ENCODE results near the gene SLC9A2.

SLC9A2 gene

DNA sequence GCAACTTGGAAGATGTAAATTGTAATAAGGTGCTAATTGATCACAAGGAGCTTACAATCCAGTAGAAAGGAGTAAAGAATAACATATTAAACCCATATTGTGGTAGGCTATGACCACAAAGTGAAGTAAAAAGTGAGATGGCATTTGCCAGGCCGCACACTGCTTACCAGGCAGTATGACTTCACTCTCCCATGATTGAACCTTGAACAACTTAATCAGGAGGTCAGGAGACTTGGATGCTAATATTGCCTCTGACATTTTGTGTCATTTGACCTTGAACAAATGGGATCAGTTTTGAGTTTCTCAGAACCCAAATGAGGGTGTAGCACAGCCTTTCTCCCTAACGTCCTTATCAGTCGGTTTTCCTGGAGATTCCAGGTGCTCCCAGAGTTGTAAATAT, 44.0 kb downstream of the SLC9A2 start:
- H3K36me3 Mint-ChIP-seq (ENCODE audit: insufficient read depth) = no peaks in the 10 kb centered on the region
- peaks cover 33% of the 10 kb centered on the region for H3K27me3 Mint-ChIP-seq
- H3K4me3 Mint-ChIP-seq = no peak overlapping the region
- DNase-seq (ENCODE audit: low spot score in 2 of 2) = no peak
- H3K27ac Mint-ChIP-seq (ENCODE audit: low read depth) = no peak overlapping the region
- ATAC-seq (replicated peaks; ENCODE audit: extremely low read depth, poor library complexity, severe bottlenecking) = no peak
- peaks cover 10% of the 10 kb centered on the region for H3K4me1 Mint-ChIP-seq
- no peaks in the 10 kb centered on the region for H3K9me3 Mint-ChIP-seq

DNA sequence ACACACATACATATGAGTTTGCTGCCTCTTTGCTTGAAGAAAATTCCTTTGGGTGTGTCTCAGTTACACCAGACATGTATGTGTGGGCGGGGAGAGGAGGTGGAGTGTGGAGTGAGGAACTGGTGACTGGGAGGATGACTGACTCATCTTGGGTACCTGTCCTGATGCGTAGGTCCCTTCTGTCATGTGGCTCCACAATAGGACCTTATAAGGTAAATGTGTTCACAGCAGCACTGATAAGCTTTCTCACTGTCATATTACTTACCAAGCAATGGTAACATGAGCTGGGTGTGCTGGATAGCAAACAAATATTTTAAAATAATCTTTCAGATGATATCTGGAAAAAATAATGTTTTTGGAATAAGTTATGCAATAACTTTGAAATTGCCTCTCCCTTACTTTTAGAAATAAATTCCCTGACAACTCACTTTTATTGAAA, 45.1 kb downstream of the SLC9A2 start:
- ATAC-seq (replicated peaks; ENCODE audit: extremely low read depth, poor library complexity, severe bottlenecking) (peak; percentile 32), DNase-seq (ENCODE audit: low spot score in 2 of 2) (no peak)
- Mint-ChIP-seq H3K27ac (ENCODE audit: low read depth) (no peak overlapping the region), H3K9me3 (no peaks in the 10 kb centered on the region), H3K4me1 (peaks cover 10% of the 10 kb centered on the region), H3K27me3 (peaks cover 44% of the 10 kb centered on the region), H3K4me3 (no peak overlapping the region), H3K36me3 (ENCODE audit: insufficient read depth) (no peaks in the 10 kb centered on the region)

DNA sequence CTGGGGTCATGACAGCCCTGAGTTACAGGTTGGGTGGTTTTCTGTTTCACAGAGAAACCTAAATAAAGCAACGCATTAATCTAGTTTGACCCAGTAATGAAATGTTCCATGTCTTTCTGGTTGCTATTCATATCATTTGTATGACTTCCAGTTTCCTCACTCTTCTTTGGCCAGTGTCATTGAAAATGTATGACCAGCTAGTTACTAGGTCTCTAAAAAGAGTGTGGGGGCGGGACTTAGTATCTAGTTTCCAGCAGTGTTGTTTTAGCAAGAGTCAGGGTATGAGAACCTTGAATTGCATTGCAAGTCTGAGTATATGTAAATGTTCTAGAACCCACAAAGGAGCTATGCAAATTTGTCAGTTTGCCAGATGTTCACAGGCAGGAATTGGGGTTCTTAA, 47.7 kb downstream of the SLC9A2 start:
- H3K4me1 Mint-ChIP-seq = peaks cover 8% of the 10 kb centered on the region
- DNase-seq (ENCODE audit: low spot score in 2 of 2) (no peak), ATAC-seq (replicated peaks; ENCODE audit: extremely low read depth, poor library complexity, severe bottlenecking) (no peak)
- no peaks in the 10 kb centered on the region for H3K36me3 Mint-ChIP-seq (ENCODE audit: insufficient read depth)
- no peak overlapping the region for H3K27ac Mint-ChIP-seq (ENCODE audit: low read depth)
- peaks cover 39% of the 10 kb centered on the region for H3K27me3 Mint-ChIP-seq
- H3K4me3 Mint-ChIP-seq = no peak overlapping the region
- no peaks in the 10 kb centered on the region for H3K9me3 Mint-ChIP-seq

DNA sequence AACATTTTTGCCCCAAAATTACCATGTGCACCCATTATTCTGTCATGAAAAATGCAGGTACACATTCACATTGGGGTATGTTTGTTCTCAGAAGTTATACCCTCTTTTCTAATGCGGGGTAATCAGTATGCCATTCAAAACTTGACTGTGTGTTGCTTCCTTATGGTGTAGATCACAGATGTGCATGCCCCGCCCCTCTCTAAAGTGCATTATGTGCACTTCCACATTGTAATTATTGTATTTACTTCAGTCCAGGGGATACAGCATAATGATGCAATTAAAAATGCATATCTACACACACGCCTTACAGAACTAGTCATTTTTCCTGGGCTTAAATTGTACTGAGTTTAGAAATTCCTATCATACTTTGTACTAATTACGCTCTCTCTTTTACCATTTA, 48.8 kb downstream of the SLC9A2 start:
- Mint-ChIP-seq H3K9me3 (no peaks in the 10 kb centered on the region), H3K27ac (ENCODE audit: low read depth) (no peak overlapping the region), H3K27me3 (peaks cover 35% of the 10 kb centered on the region), H3K4me1 (no peaks in the 10 kb centered on the region), H3K36me3 (ENCODE audit: insufficient read depth) (no peaks in the 10 kb centered on the region), H3K4me3 (no peak overlapping the region)
- no peak for ATAC-seq (replicated peaks; ENCODE audit: extremely low read depth, poor library complexity, severe bottlenecking)
- DNase-seq (ENCODE audit: low spot score in 2 of 2) = no peak

DNA sequence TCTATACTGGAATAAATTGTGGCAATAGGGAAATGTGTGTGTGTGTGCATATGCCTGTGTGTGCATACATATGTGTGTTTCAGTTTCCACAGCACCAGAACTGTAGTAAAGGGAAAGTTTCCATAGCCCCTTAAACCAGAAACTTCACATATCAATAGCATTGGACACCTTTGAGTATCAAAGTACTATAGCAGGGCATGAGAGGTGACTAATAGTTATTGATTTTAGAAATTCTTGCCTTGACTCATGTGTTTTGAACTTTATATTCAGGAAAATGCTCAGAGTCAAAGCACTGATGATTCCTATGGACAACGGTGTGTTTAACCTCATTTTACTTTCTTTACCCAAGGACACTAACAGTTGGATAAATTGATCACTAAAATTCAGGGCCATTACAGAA, 50.0 kb downstream of the SLC9A2 start:
- no peak overlapping the region for H3K4me3 Mint-ChIP-seq
- H3K4me1 Mint-ChIP-seq = no peaks in the 10 kb centered on the region
- H3K36me3 Mint-ChIP-seq (ENCODE audit: insufficient read depth) = no peaks in the 10 kb centered on the region
- H3K27ac Mint-ChIP-seq (ENCODE audit: low read depth) = no peak overlapping the region
- no peak for ATAC-seq (replicated peaks; ENCODE audit: extremely low read depth, poor library complexity, severe bottlenecking)
- DNase-seq (ENCODE audit: low spot score in 2 of 2) = no peak
- peaks cover 38% of the 10 kb centered on the region for H3K27me3 Mint-ChIP-seq
- H3K9me3 Mint-ChIP-seq = no peaks in the 10 kb centered on the region

DNA sequence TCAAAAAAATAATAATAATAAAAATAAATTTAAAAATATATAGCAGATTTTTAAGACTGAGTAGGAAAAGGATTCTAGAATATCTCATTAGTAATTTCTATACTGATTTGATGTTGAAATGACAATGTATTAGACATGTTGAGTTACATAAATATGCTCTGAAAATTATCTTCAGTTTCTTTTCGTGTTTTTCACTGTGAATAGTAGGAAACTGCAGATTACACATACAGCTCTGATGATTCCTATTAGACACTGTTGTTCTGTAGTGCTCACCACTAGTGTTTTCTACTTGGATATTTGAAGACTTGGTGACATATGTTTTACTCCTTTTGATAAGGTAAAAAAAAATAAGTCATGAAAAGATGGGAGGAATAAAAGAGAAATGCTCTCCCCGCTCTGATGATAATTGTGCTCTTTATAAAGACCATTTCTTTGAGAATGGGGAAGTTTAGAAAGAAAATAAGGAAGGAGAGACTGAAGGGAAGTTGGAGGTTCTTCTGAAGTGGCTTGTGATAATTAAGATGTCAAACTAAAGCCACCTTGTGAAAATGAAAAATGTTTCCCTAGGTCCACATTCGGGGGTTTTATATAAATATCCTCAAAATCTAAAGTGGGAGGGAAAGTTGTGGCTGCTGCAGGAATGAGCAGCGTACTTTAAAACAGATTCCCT, 52.9 kb downstream of the SLC9A2 start:
- H3K27ac Mint-ChIP-seq (ENCODE audit: low read depth) = no peak overlapping the region
- H3K4me3 Mint-ChIP-seq = no peak overlapping the region
- peaks cover 56% of the 10 kb centered on the region for H3K27me3 Mint-ChIP-seq
- ATAC-seq (replicated peaks; ENCODE audit: extremely low read depth, poor library complexity, severe bottlenecking) (no peak), DNase-seq (ENCODE audit: low spot score in 2 of 2) (no peak)
- no peaks in the 10 kb centered on the region for H3K36me3 Mint-ChIP-seq (ENCODE audit: insufficient read depth)
- H3K4me1 Mint-ChIP-seq = no peaks in the 10 kb centered on the region
- H3K9me3 Mint-ChIP-seq = no peaks in the 10 kb centered on the region

DNA sequence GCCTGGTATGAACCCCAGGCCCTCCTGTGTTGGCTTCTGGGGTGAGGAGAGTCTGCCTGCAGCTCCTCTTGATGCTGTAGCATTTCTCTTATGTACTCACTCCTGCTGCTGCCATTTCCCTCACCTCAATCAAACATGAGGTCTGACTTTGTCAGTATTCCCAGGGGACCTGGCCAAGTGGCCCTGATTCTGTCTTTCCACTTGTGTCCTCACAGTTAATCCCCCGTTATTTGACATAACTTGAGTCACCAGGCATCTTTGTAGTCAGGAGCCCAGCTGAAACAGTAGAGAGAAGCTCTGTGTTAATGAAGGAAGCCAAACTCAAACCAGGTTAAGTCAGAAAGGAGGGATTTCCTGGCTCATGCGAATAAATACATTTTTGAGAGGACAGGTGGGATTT, 55.0 kb downstream of the SLC9A2 start:
- Mint-ChIP-seq H3K9me3 (no peaks in the 10 kb centered on the region), H3K4me3 (no peak overlapping the region), H3K27ac (ENCODE audit: low read depth) (no peak overlapping the region), H3K27me3 (peaks cover 56% of the 10 kb centered on the region), H3K4me1 (no peaks in the 10 kb centered on the region), H3K36me3 (ENCODE audit: insufficient read depth) (no peaks in the 10 kb centered on the region)
- ATAC-seq (replicated peaks; ENCODE audit: extremely low read depth, poor library complexity, severe bottlenecking) = no peak
- no peak for DNase-seq (ENCODE audit: low spot score in 2 of 2)

DNA sequence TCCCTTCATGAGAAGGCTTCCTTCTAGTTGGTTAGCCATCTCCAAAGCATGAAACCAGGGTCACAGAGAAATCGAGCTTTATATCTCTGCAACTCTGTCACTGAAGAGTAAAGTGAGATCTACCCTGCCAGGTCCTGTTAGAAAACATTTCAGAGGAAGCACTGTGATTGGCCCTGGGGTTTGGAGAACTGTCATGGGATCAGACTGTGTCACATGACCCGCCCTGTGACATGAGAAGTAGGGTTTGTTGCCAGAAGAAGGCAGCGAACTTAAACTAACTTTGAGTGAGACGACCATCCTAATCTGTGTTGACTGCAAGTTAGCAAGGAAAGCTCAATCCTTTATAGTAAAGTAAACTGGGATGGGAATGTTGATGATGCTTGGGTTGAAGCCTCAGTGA, 55.5 kb downstream of the SLC9A2 start:
- no peak for DNase-seq (ENCODE audit: low spot score in 2 of 2)
- Mint-ChIP-seq H3K27ac (ENCODE audit: low read depth) (no peak overlapping the region), H3K9me3 (no peaks in the 10 kb centered on the region), H3K27me3 (peaks cover 52% of the 10 kb centered on the region), H3K4me1 (no peaks in the 10 kb centered on the region), H3K4me3 (no peak overlapping the region), H3K36me3 (ENCODE audit: insufficient read depth) (no peaks in the 10 kb centered on the region)
- ATAC-seq (replicated peaks; ENCODE audit: extremely low read depth, poor library complexity, severe bottlenecking) = no peak

DNA sequence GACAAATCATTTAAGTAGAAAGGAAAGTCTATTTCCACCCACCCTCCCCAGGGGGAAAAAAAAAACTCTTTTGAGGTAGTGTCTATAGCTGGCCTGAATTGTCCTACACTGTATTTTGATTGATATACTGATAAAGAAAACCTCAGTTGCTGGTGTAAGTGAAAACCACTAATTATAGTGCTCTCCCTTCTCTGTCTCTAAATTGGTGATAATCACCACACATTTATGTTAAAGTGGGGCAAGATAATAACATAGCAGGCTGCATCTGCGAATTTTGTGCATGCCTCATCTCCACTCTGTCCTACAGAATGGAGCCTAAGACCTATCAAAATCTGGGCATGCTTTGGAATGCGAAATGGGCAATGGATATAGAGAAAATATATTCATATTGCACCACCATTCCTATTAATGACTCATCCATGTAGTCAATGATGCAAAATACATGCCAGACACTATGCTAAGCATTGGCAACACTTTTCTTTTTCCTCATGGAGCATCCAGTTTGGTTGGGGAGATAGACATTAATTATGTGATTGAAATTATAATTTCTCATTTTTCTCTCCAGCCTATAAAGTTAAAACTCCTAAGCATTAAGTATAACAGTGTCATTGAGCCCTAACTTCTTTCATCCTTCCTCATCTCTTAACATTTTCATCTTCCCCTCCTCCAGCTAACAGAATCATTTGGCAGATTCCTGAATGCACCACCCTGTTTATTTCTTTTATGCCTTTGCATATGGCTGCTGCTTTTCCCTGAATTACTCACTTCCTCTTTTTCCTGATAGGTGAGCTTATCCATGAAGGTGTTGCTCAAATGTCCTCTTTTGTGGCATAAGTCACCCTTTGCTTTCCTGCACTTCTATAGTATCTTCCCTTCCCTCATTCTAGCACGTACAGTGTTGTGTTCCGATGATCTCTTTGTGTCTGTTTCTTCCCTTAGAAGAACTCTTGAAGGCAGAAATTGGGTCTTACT, 58.2 kb downstream of the SLC9A2 start:
- no peak for DNase-seq (ENCODE audit: low spot score in 2 of 2)
- H3K27ac Mint-ChIP-seq (ENCODE audit: low read depth) = no peak overlapping the region

DNA sequence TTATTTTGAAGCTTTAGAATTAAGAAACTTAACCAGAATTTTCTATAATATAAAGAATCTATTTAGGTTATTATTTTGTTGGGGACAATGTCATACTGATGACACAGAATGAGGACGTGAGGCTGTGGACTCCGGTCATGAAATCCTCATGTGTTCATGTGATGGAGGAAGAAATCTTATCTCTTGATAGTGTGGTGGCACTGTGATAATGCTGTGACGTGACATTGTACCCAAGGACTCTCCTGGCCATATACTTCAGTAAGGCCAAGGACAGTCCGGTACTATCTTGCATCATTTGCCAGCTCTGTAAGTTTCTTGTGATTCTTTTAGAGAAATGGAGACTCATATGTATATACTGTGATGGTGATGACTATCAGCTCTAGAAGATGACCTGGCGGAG, 59.1 kb downstream of the SLC9A2 start:
- DNase-seq (ENCODE audit: low spot score in 2 of 2) (no peak), ATAC-seq (replicated peaks; ENCODE audit: extremely low read depth, poor library complexity, severe bottlenecking) (no peak)
- Mint-ChIP-seq H3K27ac (ENCODE audit: low read depth) (no peak overlapping the region), H3K4me3 (no peak overlapping the region), H3K27me3 (peaks cover 42% of the 10 kb centered on the region), H3K9me3 (no peaks in the 10 kb centered on the region), H3K4me1 (no peaks in the 10 kb centered on the region), H3K36me3 (ENCODE audit: insufficient read depth) (no peaks in the 10 kb centered on the region)

More for the DNA sequence above, 58.2 kb downstream of the SLC9A2 start:
- Mint-ChIP-seq H3K4me3 (no peak overlapping the region), H3K9me3 (no peaks in the 10 kb centered on the region), H3K36me3 (ENCODE audit: insufficient read depth) (no peaks in the 10 kb centered on the region), H3K4me1 (no peaks in the 10 kb centered on the region), H3K27me3 (peaks cover 44% of the 10 kb centered on the region)
- ATAC-seq (replicated peaks; ENCODE audit: extremely low read depth, poor library complexity, severe bottlenecking) = no peak

DNA sequence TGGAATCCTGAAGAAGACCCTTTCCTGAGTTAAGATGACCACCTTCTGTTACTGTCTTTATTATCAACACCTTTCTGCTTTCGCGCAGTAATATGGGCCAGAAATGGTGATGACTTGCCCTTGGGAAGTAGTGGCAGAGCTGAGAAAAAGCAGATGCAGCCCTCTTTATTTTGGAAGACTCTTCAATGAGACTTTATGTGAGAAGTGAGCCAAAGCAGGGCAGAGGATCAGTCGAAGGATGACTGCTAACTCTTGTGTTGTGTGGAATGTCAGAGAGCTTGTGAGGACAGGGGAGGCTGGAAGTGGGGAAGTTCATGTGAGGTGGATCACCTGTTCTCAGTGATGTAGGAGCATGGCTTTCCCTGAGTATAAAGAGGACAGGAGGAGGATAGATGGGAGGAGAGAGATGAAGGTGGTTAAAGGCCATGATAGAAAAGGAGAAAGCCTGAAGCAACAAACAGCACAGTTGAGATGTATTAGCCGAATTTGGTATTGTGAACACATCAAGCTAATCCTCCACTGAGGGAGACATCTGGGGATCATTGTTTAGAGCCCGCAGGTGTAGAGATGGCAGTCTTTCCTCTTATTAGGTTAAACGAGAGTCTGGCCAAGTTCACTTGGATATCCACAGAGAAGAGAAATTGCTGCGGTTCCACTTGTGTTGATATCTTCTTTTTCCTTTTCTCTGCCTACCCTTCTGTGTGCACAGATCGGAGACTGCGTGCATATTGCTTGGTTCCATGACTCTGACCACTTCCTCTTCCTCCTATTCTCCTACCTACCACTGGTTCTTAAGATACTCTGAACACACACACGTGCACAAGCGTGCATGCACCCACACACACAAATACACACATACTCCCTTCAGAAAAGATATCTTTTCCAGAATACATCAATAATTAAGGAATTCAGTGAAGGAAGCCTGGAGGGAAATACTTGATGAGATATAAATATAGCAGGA, 67.4 kb downstream of the SLC9A2 start:
- DNase-seq (ENCODE audit: low spot score in 2 of 2) (no peak), ATAC-seq (replicated peaks; ENCODE audit: extremely low read depth, poor library complexity, severe bottlenecking) (no peak)
- peaks cover 11% of the 10 kb centered on the region for H3K27me3 Mint-ChIP-seq
- H3K27ac Mint-ChIP-seq (ENCODE audit: low read depth) = no peak overlapping the region
- H3K4me3 Mint-ChIP-seq = no peak overlapping the region
- no peaks in the 10 kb centered on the region for H3K36me3 Mint-ChIP-seq (ENCODE audit: insufficient read depth)
- no peaks in the 10 kb centered on the region for H3K9me3 Mint-ChIP-seq
- H3K4me1 Mint-ChIP-seq = no peaks in the 10 kb centered on the region

DNA sequence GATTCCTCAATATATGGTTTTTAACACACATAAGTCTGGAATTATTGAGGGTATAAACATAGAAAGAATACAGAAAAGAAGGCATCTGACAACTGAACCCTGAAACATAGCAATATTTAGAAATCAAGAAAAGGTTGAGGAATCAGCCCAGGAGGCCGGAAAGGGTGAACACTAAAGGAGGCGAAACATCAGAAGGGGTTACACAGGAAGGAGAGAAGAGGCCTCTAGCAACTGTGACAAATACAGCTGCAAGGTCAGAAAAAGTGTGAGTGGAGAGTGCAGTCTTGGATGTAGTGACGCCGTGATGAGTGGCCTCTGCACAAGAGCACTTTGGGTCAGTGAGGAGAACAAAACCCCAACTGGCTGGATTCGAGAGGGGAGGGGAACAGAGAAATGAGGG, 70.7 kb downstream of the SLC9A2 start:
- ATAC-seq (replicated peaks; ENCODE audit: extremely low read depth, poor library complexity, severe bottlenecking) (no peak), DNase-seq (ENCODE audit: low spot score in 2 of 2) (no peak)
- H3K27me3 Mint-ChIP-seq = peaks cover 19% of the 10 kb centered on the region
- H3K9me3 Mint-ChIP-seq = no peaks in the 10 kb centered on the region
- no peak overlapping the region for H3K27ac Mint-ChIP-seq (ENCODE audit: low read depth)
- no peak overlapping the region for H3K4me3 Mint-ChIP-seq
- H3K36me3 Mint-ChIP-seq (ENCODE audit: insufficient read depth) = no peaks in the 10 kb centered on the region
- no peaks in the 10 kb centered on the region for H3K4me1 Mint-ChIP-seq

Data from central memory CD8-positive, alpha-beta T cell (primary cell).